Pulmonary artery endothelial cell (primary cell): ENCODE results near the gene SHISA4. TPM values are rescaled to one million over a fixed set of nuclear protein-coding genes. Genes with fewer than 3 reads are reported as not detected.
"Not testable (repeated sequence)": the region's sequence is repeated elsewhere in the genome, so short reads cannot be mapped to it uniquely, and the experiment has no call there.

ENCODE experiments used
- DNase-seq: peaks from one replicate; pipeline ENCODE4 v3.0.0-alpha.2; 2011; ENCODE audit warnings: low read depth, low spot score
- total RNA-seq: library from RNA; depleted of rRNA; stranded (reverse); fragments of >200 nt; gene quantifications from 2 replicates; pipeline ENCODE4 v1.2.3, GENCODE V29; 2014

Gene SHISA4
- total RNA-seq, 1 donor from 2014 or later = 10.1 TPM

- DNase-seq = no peak
Observed at GRCh38 chr1:201898240-201898894, 9.7 kb downstream of the SHISA4 start.

GRCh38 chr1:201898992-201899391 lies 10.3 kb downstream of the SHISA4 start:
- no peak for DNase-seq

- DNase-seq = no peak
Observed at GRCh38 chr1:201899683-201900429, 11.2 kb downstream of the SHISA4 start.

GRCh38 chr1:201900476-201900875 lies 11.8 kb downstream of the SHISA4 start:
- DNase-seq = no peak

- DNase-seq = not testable (repeated sequence)
Observed at GRCh38 chr1:201901036-201901435, 12.3 kb downstream of the SHISA4 start.

GRCh38 chr1:201902198-201902597 lies 13.5 kb downstream of the SHISA4 start:
- DNase-seq = no peak

GRCh38 chr1:201903135-201903534 lies 14.4 kb downstream of the SHISA4 start:
- DNase-seq = no peak

GRCh38 chr1:201904579-201904978 lies 15.9 kb downstream of the SHISA4 start:
- DNase-seq = peak; percentile 79

- no peak for DNase-seq
Observed at GRCh38 chr1:201905234-201905890, 16.7 kb downstream of the SHISA4 start.

- no peak for DNase-seq
Observed at GRCh38 chr1:201906336-201906735, 17.6 kb downstream of the SHISA4 start.

- no peak for DNase-seq
Observed at GRCh38 chr1:201907621-201908020, 18.9 kb downstream of the SHISA4 start.

- DNase-seq = no peak
Observed at GRCh38 chr1:201911826-201912571, 23.3 kb downstream of the SHISA4 start.

- DNase-seq = no peak
Observed at GRCh38 chr1:201912832-201913231, 24.1 kb downstream of the SHISA4 start.

GRCh38 chr1:201914456-201915235 lies 25.9 kb downstream of the SHISA4 start:
- no peak for DNase-seq

GRCh38 chr1:201916649-201917249 lies 28.1 kb downstream of the SHISA4 start:
- DNase-seq = peak; percentile 80

- DNase-seq = peak; percentile 57
Observed at GRCh38 chr1:201917362-201918033, 28.8 kb downstream of the SHISA4 start.

GRCh38 chr1:201918343-201918742 lies 29.6 kb downstream of the SHISA4 start:
- DNase-seq = no peak

- no peak for DNase-seq
Observed at GRCh38 chr1:201921952-201922558, 33.4 kb downstream of the SHISA4 start.

GRCh38 chr1:201925301-201925567 lies 36.5 kb downstream of the SHISA4 start:
- no peak for DNase-seq
